Ovary (tissue), 3 donors: ENCODE results near the gene DNAL4.

Experiments used
- CTCF ChIP-seq, 3 donors: fragments of 450-650 bp in 2 of 3; fragments of 200-600 bp in 1 of 3; IDR thresholded peaks; one replicate each; pipeline versions ENCODE4 v1.5.1 to v1.8.0; 2016 to 2022; ENCODE audit warnings: antibody characterized with exemption in 3 of 3, mild to moderate bottlenecking in 1 of 3
- EP300 ChIP-seq: sonication (generic); formaldehyde crosslinking; IDR thresholded peaks from one replicate; pipeline ENCODE4 v1.6.1; 2017; ENCODE audit warnings: antibody characterized with exemption
- POLR2A ChIP-seq: fragments of 450-650 bp; IDR thresholded peaks from one replicate; pipeline ENCODE4 v1.6.1; 2017; ENCODE audit warnings: antibody characterized with exemption, mild to moderate bottlenecking, moderate library complexity
- donor health status: DM: no; HTN: no; CAD: no.

- no peak for TF ChIP-seq CTCF (IDR thresholded peaks at IDR 0.05)
- TF ChIP-seq POLR2A, result no peak
- no peak for TF ChIP-seq EP300
Observed at GRCh38 chr22:38761202-38762162, 32.5 kb downstream of the DNAL4 start.
